PC-3 (cell line): ENCODE data around the gene SPRR1A. TPM values are rescaled to one million over a fixed set of nuclear protein-coding genes. Genes with fewer than 3 reads are reported as not detected.

Experiments
- ATAC-seq: fragments of 200-7000 bp; cut with Tn5 transposase; 2 replicates; pipeline ENCODE4 v1.9.1; 2020; ENCODE audit warnings: mild to moderate bottlenecking, moderate library complexity
- BruUV-seq: library from RNA; stranded (reverse); fragments of 400-500 nt; replicated peaks from 2 replicates; lab custom pipeline; 2021; lab: Mats Ljungman, UMichigan
- CTCF ChIA-PET: fragments of 300-600 bp; sonication (Branson Sonifier 250); formaldehyde crosslinking; loops from one replicate; lab custom pipeline; 2022; ENCODE audit warnings: antibody characterized with exemption; lab: Charles Lee
- POLR2A ChIA-PET: fragments of 300-600 bp; sonication (Branson Sonifier 250); formaldehyde crosslinking; loops from one replicate; lab custom pipeline; 2022; ENCODE audit warnings: antibody characterized with exemption; ENCODE audit not compliant: unreplicated experiment; lab: Charles Lee
- DNase-seq: peaks from one replicate; pipeline ENCODE4 v3.0.0-alpha.2; 2015
- H2AFZ ChIP-seq: fragments of 300-600 bp; sonication (generic); 2 replicates; pipeline ENCODE4 v1.6.0; 2016; ENCODE audit warnings: antibody characterized with exemption, low read length
- H3F3A ChIP-seq: fragments of 300-600 bp; sonication (generic); one replicate; pipeline ENCODE4 v1.6.0; 2017; ENCODE audit warnings: antibody characterized with exemption, low read length, control low read depth, mild to moderate bottlenecking; ENCODE audit not compliant: unreplicated experiment
- H3K27ac ChIP-seq: fragments of 300-600 bp; sonication (generic); 2 replicates; pipeline ENCODE4 v1.5.1; 2016; ENCODE audit warnings: mild to moderate bottlenecking, low read length
- H3K27me3 ChIP-seq: fragments of 300-600 bp; sonication (generic); 2 replicates; pipeline ENCODE4 v1.6.1; 2016; ENCODE audit warnings: low read length, mixed read lengths
- H3K36me3 ChIP-seq: fragments of 300-600 bp; sonication (generic); 2 replicates; pipeline ENCODE4 v1.6.1; 2016; ENCODE audit warnings: low read depth, mixed run types, low read length, mixed read lengths
- H3K4me1 ChIP-seq: fragments of 300-600 bp; sonication (generic); 2 replicates; pipeline ENCODE4 v1.5.1; 2016; ENCODE audit warnings: low read length; ENCODE audit not compliant: insufficient read depth
- H3K4me2 ChIP-seq: fragments of 300-600 bp; sonication (generic); 2 replicates; pipeline ENCODE4 v1.6.0; 2016; ENCODE audit warnings: low read length
- H3K4me3 ChIP-seq: fragments of 300-600 bp; sonication (generic); 2 replicates; pipeline ENCODE4 v1.5.1; 2016; ENCODE audit warnings: mild to moderate bottlenecking, low read length, mixed read lengths
- H3K79me2 ChIP-seq: fragments of 300-600 bp; sonication (generic); 2 replicates; pipeline ENCODE4 v1.6.1; 2017; ENCODE audit warnings: low read length, mixed read lengths
- H3K9ac ChIP-seq: fragments of 300-600 bp; sonication (generic); 2 replicates; pipeline ENCODE4 v1.6.0; 2016; ENCODE audit warnings: mild to moderate bottlenecking, low read length
- H3K9me2 ChIP-seq: fragments of 300-600 bp; sonication (generic); replicated peaks from 2 replicates; pipeline ENCODE4 v1.6.1; 2016; ENCODE audit warnings: mixed run types, low read length, mixed read lengths
- H3K9me3 ChIP-seq: fragments of 300-600 bp; sonication (generic); 2 replicates; pipeline ENCODE4 v1.6.1; 2016; ENCODE audit warnings: low read length, mixed read lengths
- H4K20me1 ChIP-seq: fragments of 300-600 bp; sonication (generic); 2 replicates; pipeline ENCODE4 v1.6.1; 2016; ENCODE audit warnings: low read length, mixed read lengths
- EZH2 ChIP-seq: fragments of 300-600 bp; sonication (generic); IDR thresholded peaks from one replicate; pipeline ENCODE4 v1.6.1; 2017; ENCODE audit warnings: antibody characterized with exemption, mild to moderate bottlenecking, low read length; ENCODE audit not compliant: unreplicated experiment
- EZH2phosphoT487 ChIP-seq: fragments of 300-600 bp; sonication (generic); IDR thresholded peaks from 2 replicates; pipeline ENCODE4 v1.6.1; 2018; ENCODE audit warnings: mild to moderate bottlenecking, antibody characterized with exemption, low read length, borderline replicate concordance
- intact Hi-C: fragments of 100-400 bp; cut with micrococcal nuclease; formaldehyde crosslinking; loops from 2 replicates; pipeline ENCODE4 v1.9.0; 2023
- total RNA-seq: library from RNA; depleted of rRNA; stranded (reverse); fragments of >200 nt; gene quantifications from 2 replicates; pipeline ENCODE4 v1.2.3, GENCODE V29; 2014; rRNA removed
- TF ChIP-seq, protein P1 (sequence below): fragments of 300-600 bp; sonication (generic); conservative IDR thresholded peaks from 2 replicates; pipeline ENCODE4 v1.5.1; 2017; ENCODE audit warnings: antibody characterized with exemption, low read depth, mild to moderate bottlenecking, low read length

Gene SPRR1A
- total RNA-seq, 1 experiment from 2014 or later, result not detected

DNA sequence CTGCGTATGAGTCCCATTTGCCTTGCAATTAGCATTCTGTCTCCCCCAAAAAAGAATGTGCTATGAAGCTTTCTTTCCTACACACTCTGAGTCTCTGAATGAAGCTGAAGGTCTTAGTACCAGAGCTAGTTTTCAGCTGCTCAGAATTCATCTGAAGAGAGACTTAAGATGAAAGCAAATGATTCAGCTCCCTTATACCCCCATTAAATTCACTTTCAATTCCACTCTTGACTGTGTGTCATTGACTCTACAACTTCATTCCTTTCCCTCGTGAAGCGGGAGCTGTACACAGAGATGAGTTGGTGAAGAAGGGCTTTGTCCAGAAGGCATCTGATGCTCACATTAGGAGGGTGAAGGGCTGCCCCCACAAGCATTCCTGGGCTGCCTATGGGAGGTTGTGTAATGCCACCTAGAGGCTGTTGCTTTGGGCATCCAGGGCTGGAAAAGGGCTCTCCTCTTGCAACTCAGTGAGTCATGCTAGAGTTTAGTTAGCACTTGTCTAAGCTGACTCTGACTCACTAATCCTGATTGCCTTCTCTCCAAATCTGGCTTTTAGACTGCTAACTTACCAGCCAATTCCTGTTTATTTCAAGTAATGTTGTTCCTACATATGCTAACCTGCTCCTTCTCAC lies 48.9 kb downstream of the SPRR1A start:
- Histone ChIP-seq H2AFZ (no peak overlapping the region), H3K4me1 (peaks cover 5% of the 10 kb centered on the region), H3F3A (no peaks in the 10 kb centered on the region), H4K20me1 (no peaks in the 10 kb centered on the region), H3K27ac (no peak overlapping the region), H3K9ac (no peak overlapping the region), H3K4me3 (no peak overlapping the region), H3K27me3 (peaks cover 18% of the 10 kb centered on the region; the same call in 1 of the 2 replicates), H3K9me2 (no peaks in the 10 kb centered on the region), H3K9me3 (no peaks in the 10 kb centered on the region), H3K36me3 (no peaks in the 10 kb centered on the region), H3K79me2 (no peaks in the 10 kb centered on the region), H3K4me2 (0 out of 2 replicates have a peak overlapping the region, but pooled peaks have one; percentile 6)
- peak; percentile 93 for DNase-seq
- CTCF ChIA-PET, result no interaction called here
- BruUV-seq, result no TSS peak
- ATAC-seq, result peak; percentile 96
- POLR2A ChIA-PET, result interaction anchor here (0.7 kb wide), 1 partner anchor 11 kb away, joined by 3 read pairs; no protein-coding TSS in a partner anchor
- TF ChIP-seq EZH2 (no peak), EZH2phosphoT487 (no peak)
- TF ChIP-seq, protein P1, sequence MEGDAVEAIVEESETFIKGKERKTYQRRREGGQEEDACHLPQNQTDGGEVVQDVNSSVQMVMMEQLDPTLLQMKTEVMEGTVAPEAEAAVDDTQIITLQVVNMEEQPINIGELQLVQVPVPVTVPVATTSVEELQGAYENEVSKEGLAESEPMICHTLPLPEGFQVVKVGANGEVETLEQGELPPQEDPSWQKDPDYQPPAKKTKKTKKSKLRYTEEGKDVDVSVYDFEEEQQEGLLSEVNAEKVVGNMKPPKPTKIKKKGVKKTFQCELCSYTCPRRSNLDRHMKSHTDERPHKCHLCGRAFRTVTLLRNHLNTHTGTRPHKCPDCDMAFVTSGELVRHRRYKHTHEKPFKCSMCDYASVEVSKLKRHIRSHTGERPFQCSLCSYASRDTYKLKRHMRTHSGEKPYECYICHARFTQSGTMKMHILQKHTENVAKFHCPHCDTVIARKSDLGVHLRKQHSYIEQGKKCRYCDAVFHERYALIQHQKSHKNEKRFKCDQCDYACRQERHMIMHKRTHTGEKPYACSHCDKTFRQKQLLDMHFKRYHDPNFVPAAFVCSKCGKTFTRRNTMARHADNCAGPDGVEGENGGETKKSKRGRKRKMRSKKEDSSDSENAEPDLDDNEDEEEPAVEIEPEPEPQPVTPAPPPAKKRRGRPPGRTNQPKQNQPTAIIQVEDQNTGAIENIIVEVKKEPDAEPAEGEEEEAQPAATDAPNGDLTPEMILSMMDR, result peak; percentile 89
- intact Hi-C loops, result no loop called here

DNA sequence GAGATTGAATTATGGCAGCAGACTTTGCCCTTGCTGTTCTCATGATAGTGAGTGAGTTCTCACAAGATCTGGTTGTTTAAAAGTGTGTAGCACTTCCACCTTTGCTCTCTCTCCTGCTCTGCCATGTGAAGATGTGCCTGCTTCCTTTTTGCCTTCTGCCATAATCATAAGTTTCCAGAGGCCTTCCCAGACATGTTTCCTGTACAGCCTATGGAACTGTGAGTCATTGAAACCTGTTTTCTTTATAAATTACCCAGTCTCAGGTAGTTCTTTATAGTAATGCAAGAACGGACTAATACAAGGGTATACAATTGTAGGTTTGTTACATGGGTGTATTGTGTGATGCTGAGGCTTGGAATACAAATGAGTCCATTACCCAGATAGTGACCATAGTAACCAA lies 51.3 kb downstream of the SPRR1A start:
- ChIA-PET CTCF (no interaction called here), POLR2A (no interaction called here)
- Histone ChIP-seq H3K36me3 (no peaks in the 10 kb centered on the region), H3K4me1 (peaks cover 5% of the 10 kb centered on the region), H3K4me3 (no peak overlapping the region), H3K9me3 (no peaks in the 10 kb centered on the region), H3K27ac (no peak overlapping the region), H3F3A (no peaks in the 10 kb centered on the region), H4K20me1 (no peaks in the 10 kb centered on the region), H3K27me3 (peaks cover 19% of the 10 kb centered on the region; the same call in 1 of the 2 replicates), H2AFZ (no peak overlapping the region), H3K4me2 (no peak overlapping the region), H3K79me2 (no peaks in the 10 kb centered on the region), H3K9me2 (no peaks in the 10 kb centered on the region), H3K9ac (no peak overlapping the region)
- ATAC-seq (no peak), DNase-seq (no peak)
- TF ChIP-seq EZH2 (no peak), EZH2phosphoT487 (no peak)
- TF ChIP-seq, protein P1, result no peak
- BruUV-seq, result no TSS peak
- intact Hi-C loops, result no loop called here

Other genes with a start within 250 kb of the SPRR1A start
- not detected in 2 replicates for gene KPRP, start 226.1 kb upstream of the SPRR1A start, total RNA-seq
- gene LCE1F, start 208.9 kb upstream of the SPRR1A start, total RNA-seq, result not detected in 2 replicates
- gene LCE1E, start 197.8 kb upstream of the SPRR1A start, total RNA-seq, result not detected in 2 replicates
- gene LCE1D, start 187.4 kb upstream of the SPRR1A start, total RNA-seq, result not detected in 2 replicates
- gene LCE1C, start 177.4 kb upstream of the SPRR1A start, total RNA-seq, result not detected in 2 replicates
- not detected in 2 replicates for gene LCE1B, start 172.1 kb upstream of the SPRR1A start, total RNA-seq
- gene LCE1A, start 156.6 kb upstream of the SPRR1A start, total RNA-seq, result not detected in 2 replicates
- gene LCE6A, start 141.2 kb upstream of the SPRR1A start, total RNA-seq, result not detected in 2 replicates
- gene LCE7A, start 124.1 kb upstream of the SPRR1A start, total RNA-seq, result not detected in 2 replicates
- not detected in 2 replicates for gene SMCP, start 105.8 kb upstream of the SPRR1A start, total RNA-seq
- gene IVL, start 75.5 kb upstream of the SPRR1A start, total RNA-seq, result 0.55 and 1.0 TPM in 2 replicates
- gene SPRR5, start 36.9 kb upstream of the SPRR1A start, total RNA-seq, result not detected in 2 replicates
- not detected in 2 replicates for gene SPRR4, start 13.4 kb upstream of the SPRR1A start, total RNA-seq
- 0.51 TPM in 1 of 2 replicates, not detected in the other for gene SPRR3, start 17.7 kb downstream of the SPRR1A start, total RNA-seq
- not detected in 2 replicates for gene SPRR1B, start 47.1 kb downstream of the SPRR1A start, total RNA-seq
- gene SPRR2D, start 57.0 kb downstream of the SPRR1A start, total RNA-seq, result not detected in 2 replicates
- gene SPRR2A, start 73.4 kb downstream of the SPRR1A start, total RNA-seq, result not detected in 2 replicates
- gene SPRR2B, start 87.5 kb downstream of the SPRR1A start, total RNA-seq, result not detected in 2 replicates
- gene SPRR2E, start 110.4 kb downstream of the SPRR1A start, total RNA-seq, result not detected in 2 replicates
- not detected in 2 replicates for gene SPRR2F, start 129.4 kb downstream of the SPRR1A start, total RNA-seq
- not detected in 2 replicates for gene SPRR2G, start 166.8 kb downstream of the SPRR1A start, total RNA-seq
- not detected in 2 replicates for gene LELP1, start 219.3 kb downstream of the SPRR1A start, total RNA-seq
- not detected in 2 replicates for gene PRR9, start 233.5 kb downstream of the SPRR1A start, total RNA-seq